GM19351 (cell line): Measurements from ENCODE around the gene WIPI1.

Experiments
- ATAC-seq: cut with Tn5 transposase; IDR thresholded peaks from one replicate; pipeline ENCODE4 v1.9.1; 2021; ENCODE audit warnings: mild to moderate bottlenecking, moderate library complexity; ENCODE audit not compliant: unreplicated experiment

Gene WIPI1

DNA sequence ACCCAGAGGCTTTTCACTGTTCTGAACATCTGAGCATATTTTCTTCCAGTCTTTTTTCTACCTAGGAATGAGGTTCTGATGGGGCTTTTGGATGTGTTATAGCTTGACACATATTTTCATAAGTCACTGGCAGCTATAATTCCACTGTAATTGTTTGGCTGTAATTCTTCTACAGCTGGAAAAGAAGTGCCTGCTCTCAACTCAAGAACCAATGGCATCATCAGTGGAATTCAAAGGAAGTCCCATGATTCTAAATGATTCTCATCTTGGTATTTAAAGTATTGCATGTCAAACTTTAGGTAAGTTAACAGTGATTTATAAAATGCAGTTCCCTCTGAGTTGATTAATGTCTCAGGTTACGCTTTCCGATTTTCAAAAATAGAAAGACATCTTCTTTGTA lies 16.8 kb downstream of the WIPI1 start:
- ATAC-seq: no peak

DNA sequence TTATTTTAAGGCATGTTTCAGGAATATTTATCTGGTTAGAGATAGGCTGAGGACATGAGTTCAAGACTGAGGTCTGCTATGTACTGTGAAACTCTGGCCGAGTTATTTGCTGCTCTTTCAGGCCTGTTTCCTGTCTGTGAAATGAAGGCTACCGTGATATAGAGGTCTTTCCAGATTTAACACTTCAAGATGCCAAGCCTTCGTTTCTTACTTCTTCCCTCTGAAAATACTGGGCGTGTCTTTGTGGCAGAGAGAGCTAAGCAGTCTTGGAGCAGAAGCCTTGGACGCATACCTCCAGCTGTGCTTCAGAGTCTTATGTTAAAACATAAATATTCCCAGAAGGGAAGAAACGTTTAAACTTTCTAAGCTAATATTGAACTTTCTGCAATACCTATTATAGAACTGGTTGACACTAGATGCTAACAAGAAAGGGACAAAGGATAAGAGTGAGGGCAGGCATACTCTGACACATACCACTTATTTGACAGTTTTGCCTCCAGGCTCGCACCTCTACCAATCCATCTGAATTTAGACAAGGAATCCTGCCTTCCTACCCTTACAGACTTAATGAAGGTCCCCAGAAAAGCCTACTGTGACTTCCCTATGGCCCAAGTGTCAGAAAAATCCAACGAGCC lies 17.5 kb downstream of the WIPI1 start:
- no peak for ATAC-seq

DNA sequence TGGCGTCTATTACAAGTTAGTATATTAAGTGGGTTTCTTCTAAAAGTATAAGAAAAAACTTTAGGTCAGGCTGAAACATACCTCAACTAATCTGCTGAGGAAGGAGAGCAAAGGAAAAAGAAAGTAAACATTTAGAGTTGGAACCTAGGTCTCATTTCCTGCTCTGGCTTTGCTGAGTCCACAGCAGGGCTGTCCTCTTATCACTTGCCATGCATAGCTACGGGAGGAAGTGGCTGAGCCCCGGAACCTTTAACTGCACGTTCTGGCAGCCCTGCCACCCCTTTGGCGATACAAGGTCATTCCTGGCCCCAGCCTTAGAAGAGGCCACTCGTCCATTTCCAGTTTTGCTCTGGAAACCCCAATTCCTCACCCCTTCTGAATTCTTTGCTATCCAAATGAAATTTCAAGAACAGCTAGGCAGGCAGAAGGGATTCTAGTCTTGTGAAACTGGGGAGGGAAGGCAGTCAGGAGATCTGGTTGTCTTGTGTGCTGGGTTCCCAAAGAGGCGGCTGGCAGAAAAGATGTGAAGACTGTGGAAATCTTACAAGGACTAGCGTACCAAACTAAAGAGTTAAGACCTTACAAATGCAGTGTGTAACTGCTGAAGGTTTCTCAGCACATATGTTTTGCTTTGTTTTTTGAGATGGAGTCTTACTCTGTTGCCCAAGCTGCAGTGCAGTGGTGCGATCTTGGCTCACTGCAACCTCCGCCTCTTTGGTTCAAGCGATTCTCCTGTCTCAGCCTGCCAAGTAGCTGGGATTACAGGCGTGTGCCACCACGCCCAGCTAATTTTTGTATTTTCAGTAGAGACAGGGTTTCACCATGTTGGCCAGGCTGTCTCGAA lies 19.1 kb downstream of the WIPI1 start:
- ATAC-seq: peak; percentile 69

DNA sequence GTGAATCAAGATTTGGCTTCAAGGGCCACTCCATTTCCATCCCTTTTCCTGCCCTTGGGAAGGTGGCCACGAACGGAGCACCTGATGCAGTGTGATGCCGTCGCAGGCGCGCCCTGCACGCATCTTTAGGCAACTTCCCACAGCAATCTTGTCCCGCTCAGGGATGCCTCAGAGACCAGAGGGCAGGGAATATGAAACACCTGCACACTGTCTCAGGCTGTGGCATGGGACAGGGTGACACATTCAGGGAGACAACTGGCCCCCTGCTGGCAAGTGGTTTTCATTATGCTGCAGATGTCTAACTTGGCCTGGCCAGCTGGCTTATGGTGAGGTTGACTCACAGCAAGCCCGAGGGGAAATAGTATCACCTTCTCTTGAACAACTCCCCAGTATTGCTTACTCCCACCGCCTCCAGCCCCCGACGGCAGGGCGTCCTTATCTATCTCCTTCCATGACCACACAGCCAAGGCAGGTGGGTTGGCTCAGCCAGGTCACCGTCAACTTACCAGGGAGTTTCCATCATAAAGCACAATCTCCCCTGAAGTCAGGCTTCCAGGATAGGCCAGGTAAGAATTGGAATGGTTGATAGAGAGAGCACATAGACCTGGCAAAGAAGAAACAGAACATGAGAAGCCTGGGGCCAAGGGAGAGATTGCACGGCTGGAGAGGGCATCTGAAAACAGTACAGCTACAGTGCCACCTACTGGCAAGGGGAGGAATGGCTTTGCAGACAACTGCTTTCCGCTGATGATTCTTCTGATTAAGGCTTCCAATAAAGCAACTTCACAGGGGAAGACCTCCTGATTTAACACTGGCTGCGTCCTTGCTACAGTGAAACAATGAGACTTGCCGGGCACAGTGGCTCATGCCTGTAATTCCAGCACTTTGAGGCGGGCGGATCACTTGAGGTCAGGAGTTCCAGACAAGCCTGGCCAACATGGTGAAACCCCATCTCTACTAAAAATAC lies 21.1 kb downstream of the WIPI1 start:
- ATAC-seq: peak; percentile 57

DNA sequence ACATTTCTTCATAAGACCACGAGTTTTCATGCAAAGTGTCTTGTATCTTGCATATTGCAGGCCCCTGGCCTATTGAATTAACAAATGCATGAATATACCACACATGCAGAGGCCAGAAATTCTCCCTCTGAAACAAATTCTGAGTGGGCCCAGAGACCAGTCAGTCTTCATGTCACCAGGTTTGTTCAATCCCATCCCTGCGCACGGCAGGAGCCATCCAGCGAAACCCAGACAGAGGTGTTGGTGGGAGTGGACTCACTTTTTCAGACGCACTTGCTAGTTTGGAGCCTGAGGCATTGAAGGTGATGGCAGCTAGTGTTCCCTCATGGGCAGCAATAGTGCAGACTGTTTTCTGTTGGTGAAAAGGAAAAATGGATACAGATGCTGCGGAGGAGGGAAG lies 21.9 kb downstream of the WIPI1 start:
- ATAC-seq: no peak

DNA sequence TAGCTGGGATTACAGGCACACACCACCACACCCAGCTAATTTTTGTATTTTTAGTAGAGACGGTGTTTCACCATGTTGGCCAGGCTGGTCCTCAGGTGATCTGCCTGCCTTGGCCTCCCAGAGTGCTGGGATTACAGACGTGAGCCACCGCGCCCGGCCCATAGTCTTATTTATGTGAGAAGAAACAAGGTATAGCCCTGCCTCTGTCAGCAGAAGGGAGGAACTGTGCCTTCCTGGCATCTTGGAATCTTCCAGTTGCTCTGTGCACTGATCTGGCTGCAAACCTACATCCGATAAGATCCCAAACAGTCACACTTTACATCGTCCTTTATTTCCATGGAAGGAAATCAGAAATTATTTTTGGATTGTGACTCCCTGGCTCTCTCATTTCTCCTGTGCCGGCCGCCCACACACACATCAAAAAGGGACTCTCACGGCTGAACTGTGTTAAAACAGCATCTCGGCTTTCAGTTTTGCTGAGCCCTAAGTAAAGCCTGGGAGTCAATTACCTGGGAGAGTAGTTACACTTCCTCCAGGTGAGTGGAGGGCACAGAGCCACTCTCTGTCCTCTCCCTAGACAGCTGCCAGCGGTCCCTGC lies 23.3 kb downstream of the WIPI1 start:
- no peak for ATAC-seq

DNA sequence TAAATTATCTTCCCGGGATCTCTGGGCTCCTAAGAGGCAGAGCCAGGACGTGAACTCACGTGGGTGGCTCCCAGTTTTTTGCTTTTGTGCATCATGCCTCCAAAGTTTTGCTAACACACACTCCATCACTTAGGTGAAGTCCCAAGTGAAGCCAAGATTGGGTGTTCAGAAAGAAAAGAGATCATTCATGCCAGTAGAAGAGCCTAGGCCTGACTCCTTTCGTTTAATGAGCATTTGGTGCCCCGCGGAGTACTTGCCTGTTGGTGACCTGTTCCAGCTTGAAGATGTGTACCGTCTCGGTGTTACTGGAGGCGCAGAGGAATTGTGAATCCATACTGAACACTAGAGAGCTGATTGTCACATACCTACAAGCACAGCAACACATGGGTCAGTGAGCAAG lies 24.1 kb downstream of the WIPI1 start:
- ATAC-seq: no peak

DNA sequence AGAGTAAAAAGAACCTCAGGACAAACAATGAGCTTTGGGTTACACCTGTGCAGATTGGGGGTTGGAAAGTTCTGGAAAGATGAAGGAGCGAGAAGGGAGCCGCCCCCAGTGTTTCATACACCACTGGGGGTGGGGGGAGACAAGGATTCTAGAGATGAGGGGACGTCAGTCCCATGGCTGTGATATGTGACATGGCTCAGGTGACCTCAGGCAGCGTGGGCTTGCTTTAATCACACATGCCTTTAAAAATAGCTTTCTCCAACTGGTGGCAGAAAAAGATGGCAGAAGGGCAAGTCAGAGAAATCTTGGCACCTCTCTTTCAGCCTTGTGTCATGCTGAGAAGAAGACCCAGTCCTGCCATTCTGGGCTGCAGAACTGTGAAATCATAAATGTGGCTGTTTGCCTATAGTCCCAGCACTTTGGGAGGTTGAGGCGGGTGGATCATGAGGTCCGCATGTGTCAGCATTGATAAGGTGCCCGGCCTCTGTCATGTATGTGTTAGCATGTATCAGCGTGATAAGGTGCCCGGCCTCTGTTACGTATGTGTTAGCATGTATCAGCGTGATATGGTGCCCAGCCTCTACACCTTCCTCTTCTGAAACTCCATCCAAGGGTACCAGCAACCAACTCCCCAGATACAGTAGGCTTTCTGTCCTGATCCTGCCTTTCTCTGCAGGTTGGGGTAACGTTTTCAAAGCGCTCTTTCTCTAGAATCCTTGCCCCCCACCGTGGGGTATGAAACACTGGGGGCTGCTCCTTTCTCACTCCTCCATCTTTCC lies 25.0 kb downstream of the WIPI1 start:
- no peak for ATAC-seq

DNA sequence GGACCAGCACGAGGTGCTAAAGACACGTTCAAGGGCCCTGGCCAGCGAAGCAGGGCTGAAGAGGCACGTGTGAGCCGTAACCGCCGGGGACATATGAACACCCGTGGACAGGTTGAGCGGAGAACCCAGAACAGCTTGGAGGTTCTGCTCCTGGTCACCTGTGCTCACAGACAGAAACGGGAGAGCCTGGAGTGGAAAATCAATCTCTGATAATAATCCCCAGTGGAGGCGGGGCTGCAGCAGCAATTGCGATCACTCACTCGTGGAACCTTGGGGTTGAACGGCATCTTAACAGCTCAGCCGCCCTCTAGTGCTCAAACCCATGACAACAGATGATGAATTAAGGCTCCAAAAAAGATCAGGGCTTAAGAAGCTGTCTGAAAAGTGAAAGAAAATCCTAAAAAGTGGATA lies 25.6 kb downstream of the WIPI1 start:
- ATAC-seq: peak; percentile 47

DNA sequence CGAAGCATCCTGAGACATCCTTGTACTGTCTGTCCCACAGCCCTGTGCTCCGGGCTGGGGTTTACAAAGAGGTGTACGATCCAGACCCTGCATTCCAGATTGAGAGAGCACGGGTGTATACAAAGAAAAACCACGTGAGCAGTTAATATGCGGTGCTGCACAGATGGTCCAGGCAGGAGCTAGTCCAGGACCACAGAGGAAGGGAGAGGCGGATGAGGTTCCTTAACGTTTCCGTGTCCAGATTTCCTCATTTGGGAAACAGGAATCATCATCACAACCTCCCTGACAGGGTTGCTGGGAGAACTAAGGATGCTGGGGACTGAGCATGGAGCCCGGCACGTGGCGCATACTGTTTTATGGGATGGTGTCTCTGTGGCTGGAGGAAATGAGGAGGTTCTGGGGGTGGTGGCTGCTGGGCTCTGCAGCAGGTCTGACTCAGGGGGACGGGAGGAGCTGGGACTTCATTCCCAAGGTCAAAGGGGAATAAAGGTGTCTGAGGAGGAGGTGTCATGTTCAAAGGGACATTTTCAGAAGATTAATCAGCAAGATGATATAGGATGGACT lies 26.2 kb downstream of the WIPI1 start:
- no peak for ATAC-seq

DNA sequence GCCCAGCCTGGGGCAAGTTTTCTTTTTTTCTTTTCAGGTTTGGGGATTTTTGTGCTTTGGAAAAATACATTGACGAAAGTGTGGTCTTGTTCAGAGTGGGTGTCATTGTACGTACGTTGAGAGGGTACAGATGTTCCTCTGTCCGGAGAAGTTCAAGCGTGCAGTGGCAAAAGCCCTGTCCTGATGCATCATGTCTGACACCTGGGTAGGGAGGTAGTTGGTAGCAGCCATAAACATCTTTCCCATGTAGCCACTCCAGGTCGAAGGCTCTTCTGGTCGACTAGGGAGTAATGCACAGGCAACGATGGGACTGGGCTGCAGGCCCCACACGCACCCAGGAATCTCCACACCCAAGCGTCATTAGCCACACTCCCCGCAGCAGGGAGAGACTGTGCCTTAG lies 27.4 kb downstream of the WIPI1 start:
- no peak for ATAC-seq

DNA sequence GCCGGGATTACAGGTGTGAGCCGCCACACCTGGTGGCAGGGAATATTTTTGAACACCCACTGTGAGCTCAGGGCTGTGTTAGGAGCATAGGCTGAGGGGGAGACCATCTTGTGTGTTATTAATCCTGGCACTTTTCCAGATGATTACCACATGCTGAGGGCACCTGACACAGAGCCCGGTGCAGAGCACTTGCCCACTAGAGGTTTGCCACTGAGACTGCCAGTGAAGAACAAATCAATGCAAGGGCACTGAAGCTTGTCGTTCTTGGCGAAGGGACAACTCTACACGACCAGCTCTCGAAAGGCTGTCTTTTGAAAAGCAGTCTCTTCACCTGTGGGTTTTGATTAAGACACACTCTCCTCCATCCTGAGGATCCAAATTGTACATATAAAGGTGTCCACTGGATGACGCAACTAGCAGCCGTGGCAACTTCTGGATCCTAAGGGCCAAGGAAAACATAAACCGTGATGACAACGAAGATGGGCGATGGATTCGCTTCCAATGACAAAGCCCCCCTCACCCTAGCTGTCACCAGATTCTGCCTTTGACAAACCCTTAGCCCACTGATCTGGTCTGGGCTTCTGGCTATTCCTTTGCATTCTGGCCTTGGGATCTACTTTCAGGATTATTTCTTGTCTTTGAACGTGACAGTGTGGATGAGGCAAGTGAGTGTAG lies 28.7 kb downstream of the WIPI1 start:
- ATAC-seq: no peak

DNA sequence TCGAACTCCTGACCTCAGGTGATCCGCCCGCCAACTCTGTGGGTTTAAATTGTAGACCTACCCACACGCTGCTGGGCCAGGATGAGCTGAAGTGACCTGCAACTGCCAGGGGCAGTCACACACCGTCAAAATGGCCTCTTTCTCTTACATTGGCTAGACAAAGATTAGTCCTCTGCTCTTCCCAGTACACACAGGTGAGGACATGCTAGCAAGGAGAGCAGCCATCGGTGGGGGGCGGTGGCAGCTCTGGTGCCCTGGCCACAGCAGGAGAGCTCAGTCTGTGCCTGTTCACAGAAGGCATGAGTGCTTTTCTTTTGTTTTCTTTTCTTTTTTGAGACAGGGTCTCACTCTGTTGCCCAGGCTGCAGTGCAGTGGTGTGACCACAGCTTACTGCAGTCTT lies 29.7 kb downstream of the WIPI1 start:
- no peak for ATAC-seq

DNA sequence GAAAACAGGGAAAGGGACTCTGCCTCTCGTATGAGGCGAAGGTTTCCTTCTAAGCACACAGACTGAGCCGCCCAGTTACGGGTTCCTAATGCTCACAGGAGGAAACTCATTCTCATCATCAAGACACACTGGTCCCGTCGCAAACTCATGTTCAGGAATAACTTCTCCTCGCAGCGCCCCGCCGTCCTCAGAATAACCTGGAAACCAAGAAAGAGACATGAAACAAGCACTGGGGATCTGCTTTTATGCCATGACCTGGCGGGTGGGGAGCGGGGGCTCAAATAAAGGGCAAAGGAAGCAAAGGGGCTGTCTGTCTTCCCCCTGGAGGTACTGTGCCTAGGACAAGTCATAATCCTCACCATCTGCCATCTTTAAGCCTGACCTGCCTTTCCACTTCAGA lies 31.3 kb downstream of the WIPI1 start:
- no peak for ATAC-seq

DNA sequence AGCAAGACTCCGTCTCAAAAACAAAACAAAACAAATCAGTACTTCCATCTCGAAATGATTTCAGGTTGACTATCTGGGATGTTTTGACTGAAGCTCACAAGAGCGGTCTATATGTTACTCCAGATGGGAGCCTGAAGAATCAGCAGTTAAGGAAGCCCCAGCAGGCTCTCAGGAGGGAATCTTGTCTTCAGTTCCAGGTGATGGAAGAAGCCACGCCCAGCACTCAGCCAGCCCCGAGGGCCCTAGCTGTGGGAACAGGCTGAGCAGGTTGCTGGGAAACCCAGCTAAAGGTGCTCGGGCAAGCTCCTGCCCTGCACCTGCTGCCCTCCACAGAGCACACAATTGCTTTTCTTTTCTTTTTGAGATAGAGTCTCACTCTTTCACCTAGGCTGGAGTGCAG lies 32.4 kb downstream of the WIPI1 start:
- ATAC-seq: no peak

DNA sequence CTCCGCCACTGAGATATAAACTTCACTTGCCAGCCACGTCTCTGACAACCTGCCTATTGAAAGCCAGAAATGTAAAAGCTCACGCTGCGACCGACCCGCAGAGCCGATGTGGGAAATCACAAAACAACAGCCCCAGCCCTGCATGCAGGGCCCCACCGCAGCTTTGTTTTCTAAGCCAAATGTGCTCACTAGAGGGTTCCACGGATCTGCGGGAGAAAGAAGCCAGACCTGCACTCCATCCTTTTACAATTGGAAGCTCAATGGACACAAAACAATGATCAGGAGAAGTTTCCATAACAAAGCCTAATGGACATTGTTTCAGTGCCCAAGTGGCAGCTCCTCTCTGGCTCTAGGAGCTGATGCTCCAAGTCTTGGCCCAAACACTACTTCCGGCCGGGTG lies 33.1 kb downstream of the WIPI1 start:
- ATAC-seq: no peak

DNA sequence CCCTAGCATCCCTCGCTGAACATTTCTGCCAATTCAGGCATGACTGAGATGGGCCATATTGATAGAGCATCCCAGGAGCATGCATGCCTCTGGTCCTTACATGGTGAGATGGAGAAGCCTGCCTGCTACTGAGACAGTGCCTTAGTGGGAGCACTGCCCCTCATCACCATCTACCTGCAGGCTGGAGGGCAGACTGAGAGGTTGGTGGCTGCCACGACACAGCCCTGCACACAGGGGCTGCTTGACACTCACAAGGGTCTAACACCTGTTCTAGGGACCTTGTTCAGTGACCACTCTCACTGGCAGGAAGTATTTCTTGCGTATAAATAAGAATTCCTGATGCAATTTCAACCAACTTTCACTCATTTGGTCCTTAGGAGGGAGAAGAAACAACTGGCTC lies 34.0 kb downstream of the WIPI1 start:
- ATAC-seq: no peak

DNA sequence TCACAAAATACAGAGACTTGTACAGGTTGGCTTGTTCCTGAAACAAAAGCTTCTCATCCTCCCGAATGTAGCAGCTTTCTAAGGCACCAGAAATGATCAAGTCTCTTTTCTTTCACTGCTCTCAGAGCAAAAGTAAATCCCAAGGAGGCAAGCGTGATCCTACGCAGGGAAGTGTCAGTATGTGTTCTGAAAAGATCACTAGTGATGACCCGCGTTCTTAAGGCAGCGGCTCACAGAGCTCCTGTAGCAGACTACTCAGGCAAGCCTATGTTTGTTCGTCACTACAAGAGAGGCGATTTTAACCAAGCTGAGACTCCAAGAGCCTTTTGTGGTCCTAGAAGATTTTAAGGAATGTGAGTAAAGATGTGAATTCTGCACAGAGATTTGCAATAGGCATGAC lies 34.5 kb downstream of the WIPI1 start:
- ATAC-seq: no peak

DNA sequence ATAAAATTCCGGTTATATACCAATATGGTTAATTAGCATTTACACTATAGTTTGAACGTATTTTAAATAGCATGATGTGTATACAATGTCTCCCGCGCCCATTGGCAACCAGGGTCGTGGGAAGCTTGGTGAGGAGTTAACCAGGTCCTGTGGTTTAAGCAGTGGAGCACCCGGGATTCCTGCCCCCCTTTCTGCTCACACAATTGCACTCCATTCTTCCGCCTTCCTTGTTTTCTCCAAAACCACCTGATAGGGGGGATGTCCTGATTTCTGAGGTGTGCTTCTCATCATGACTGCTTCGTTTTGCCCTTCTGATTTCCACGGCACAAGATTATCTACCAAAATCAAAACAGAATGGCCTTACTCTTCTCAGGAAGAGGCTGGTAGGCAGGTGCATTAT lies 35.8 kb downstream of the WIPI1 start:
- no peak for ATAC-seq
